Panc1 (cell line): Measurements from ENCODE around the gene VWF. TPM values are rescaled to one million over a fixed set of nuclear protein-coding genes. Genes with fewer than 3 reads are reported as not detected.

Source experiments
- ATAC-seq: fragments of 200-7000 bp; cut with Tn5 transposase; 2 replicates; pipeline ENCODE4 v1.9.1; 2020; ENCODE audit warnings: mild to moderate bottlenecking, moderate library complexity
- BruUV-seq: library from RNA; stranded (reverse); fragments of 400-500 nt; replicated peaks from 2 replicates; lab custom pipeline; 2021; lab: Mats Ljungman, UMichigan
- CTCF ChIA-PET: fragments of 300-600 bp; sonication (Branson Sonifier 250); formaldehyde crosslinking; loops from one replicate; lab custom pipeline; 2022; ENCODE audit warnings: antibody characterized with exemption; lab: Charles Lee
- POLR2A ChIA-PET: fragments of 300-600 bp; sonication (Branson Sonifier 250); formaldehyde crosslinking; loops from one replicate; lab custom pipeline; 2022; ENCODE audit warnings: antibody characterized with exemption; lab: Charles Lee
- DNase-seq: peaks from one replicate; pipeline ENCODE4 v3.0.0-alpha.2; 2010; ENCODE audit warnings: low read depth, low spot score
- H3K27ac ChIP-seq: 2 replicates; pipeline ENCODE4 v1.5.1; 2011; ENCODE audit warnings: mild to moderate bottlenecking, low read length, inconsistent platforms
- H3K27me3 ChIP-seq: fragments of 200-500 bp; sonication (Bioruptor generic); 2 replicates; pipeline ENCODE4 v1.6.0; 2014; ENCODE audit warnings: low read length, inconsistent platforms; ENCODE audit not compliant: control insufficient read depth, insufficient read depth
- H3K36me3 ChIP-seq: fragments of 200-500 bp; sonication (Bioruptor generic); 2 replicates; pipeline ENCODE4 v1.5.1; 2014; ENCODE audit warnings: inconsistent platforms, mild to moderate bottlenecking, low read length, moderate library complexity; ENCODE audit not compliant: control insufficient read depth, insufficient read depth
- H3K4me1 ChIP-seq: 2 replicates; pipeline ENCODE4 v1.5.1; 2011; ENCODE audit warnings: inconsistent platforms, mild to moderate bottlenecking, low read length, moderate library complexity; ENCODE audit not compliant: control insufficient read depth, insufficient read depth
- H3K4me3 ChIP-seq, 2 experiments: 2 replicates each; pipeline ENCODE4 v1.5.1; 2011 to 2012; ENCODE audit warnings: low read depth in 2 of 2, low read length in 2 of 2, mild to moderate bottlenecking in 2 of 2, inconsistent platforms in 1 of 2, moderate library complexity in 1 of 2
- H3K9me3 ChIP-seq: fragments of 200-500 bp; sonication (Bioruptor generic); 2 replicates; pipeline ENCODE4 v1.5.1; 2014; ENCODE audit warnings: low read depth, mild to moderate bottlenecking, inconsistent platforms, low read length, moderate library complexity; ENCODE audit not compliant: control insufficient read depth, insufficient read depth
- POLR2AphosphoS5 ChIP-seq: IDR thresholded peaks from 2 replicates; pipeline ENCODE4 v1.6.1; 2012; ENCODE audit warnings: mild to moderate bottlenecking, low read depth, low read length, moderate library complexity
- SIN3A ChIP-seq: IDR thresholded peaks from 2 replicates; pipeline ENCODE4 v1.6.1; 2012; ENCODE audit warnings: low read depth, mild to moderate bottlenecking, low read length, moderate library complexity, borderline replicate concordance; ENCODE audit not compliant: insufficient read depth
- TCF7L2 ChIP-seq: IDR thresholded peaks from 2 replicates; pipeline ENCODE4 v1.6.1; 2011; ENCODE audit warnings: mild to moderate bottlenecking, low read depth, low read length, inconsistent platforms
- in situ Hi-C: cut with HindIII; loops from 2 replicates; pipeline ENCODE4 v1.10.0; 2016; ENCODE audit warnings: low sequenced_read_pairs, low pct_unique_long_range_greater_than_20kb
- intact Hi-C: fragments of 100-400 bp; cut with micrococcal nuclease; formaldehyde crosslinking; loops from one replicate; pipeline ENCODE4 v1.10.0; 2022; ENCODE audit not compliant: unreplicated experiment
- total RNA-seq: library from RNA; stranded (reverse); gene quantifications from one replicate; pipeline ENCODE4 v1.2.1, GENCODE V29; 2021; ENCODE audit not compliant: unreplicated experiment
- TF ChIP-seq, protein P1 (sequence below), 2 experiments: IDR thresholded peaks; 2 replicates each; pipeline ENCODE4 v1.6.1; 2011 to 2012; ENCODE audit warnings: low read depth in 2 of 2, control low read depth in 1 of 2, low read length in 1 of 2, mild to moderate bottlenecking in 1 of 2, moderate library complexity in 1 of 2; ENCODE audit not compliant: insufficient read depth in 1 of 2
- TF ChIP-seq, protein P2 (sequence below): fragments of 450-650 bp; IDR thresholded peaks from 2 replicates; pipeline ENCODE4 v1.5.1; 2017; ENCODE audit warnings: mild to moderate bottlenecking

Gene VWF
- total RNA-seq, 1 experiment from 2014 or later, result 0.31 TPM

DNA sequence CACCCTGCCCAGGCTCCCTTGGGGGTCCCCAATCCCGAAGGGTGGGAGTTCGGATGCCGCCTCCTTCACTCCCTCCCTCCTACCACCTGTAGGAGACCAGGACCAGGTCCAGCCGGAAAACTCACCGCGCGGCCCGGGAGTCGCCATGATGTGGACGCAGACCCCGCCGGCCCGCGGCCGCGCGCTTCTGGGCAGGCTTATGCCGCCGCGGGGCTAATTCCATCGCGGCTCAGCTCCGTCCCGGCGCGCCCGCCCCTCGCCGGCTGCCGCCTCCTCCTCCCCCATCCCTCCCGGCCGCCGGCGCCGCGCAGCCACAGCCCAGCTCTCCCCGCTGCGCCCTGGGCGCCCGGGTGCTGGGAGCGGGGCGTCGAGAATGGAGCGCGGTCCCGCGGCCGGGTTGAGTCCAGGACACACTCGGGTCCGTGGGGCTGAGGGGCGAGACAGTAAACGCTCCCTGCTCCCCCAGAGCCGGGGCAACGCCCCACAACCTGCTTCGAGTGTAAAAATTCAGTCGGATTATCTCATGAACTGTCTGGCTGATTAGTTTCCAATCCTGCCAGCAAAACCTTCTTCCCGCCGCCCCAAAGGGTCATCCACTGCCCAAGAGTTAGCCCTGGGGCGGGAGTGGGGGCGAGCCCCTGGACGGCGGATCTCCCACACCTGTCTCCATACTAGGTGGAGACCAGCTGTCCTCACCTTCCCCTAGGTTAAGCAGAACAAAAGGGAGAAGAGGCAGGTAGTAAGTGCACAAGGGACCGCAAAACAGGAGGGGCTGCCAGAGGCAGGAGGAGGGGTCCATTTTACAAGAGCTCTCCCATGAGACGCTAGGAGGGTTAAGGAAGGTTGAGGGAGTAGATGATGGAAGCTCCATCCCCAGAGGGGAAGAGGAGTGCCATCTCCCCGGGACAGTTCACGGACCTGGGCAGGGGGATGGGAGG lies 179.1 kb downstream of the VWF start, which contains the start of gene ANO2:
Gene ANO2, minus strand, starts transcription at position 189 of the 938 bp plus-strand sequence. Its CDS starts 42 bp downstream, at position 147.
- DNase-seq, result no peak

DNA sequence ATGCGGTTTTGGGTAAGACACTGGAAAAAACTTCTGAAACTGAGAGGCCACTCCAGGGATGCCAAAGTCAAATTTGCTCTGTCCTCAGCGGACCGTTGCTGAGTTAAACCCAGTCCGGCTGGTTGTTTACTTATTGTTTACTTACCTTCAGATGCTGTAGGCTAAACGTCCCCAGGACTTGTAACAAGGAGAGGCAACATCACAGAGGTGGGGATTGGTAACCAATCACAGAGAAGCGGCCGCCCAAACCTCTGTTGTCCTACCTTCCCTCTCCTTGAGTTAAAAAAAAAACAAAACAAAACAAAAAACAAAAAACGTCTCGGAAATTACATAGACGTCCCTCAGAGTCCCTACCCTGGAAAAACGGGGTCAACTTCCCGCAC lies 179.8 kb downstream of the VWF start:
- in situ Hi-C loops, result no loop called here
- Histone ChIP-seq H3K27ac (no peak overlapping the region), H3K9me3 (no peaks in the 10 kb centered on the region), H3K36me3 (no peaks in the 10 kb centered on the region), H3K4me3 (no peak overlapping the region), H3K27me3 (peaks cover 6% of the 10 kb centered on the region; the same call in 1 of the 2 replicates), H3K4me1 (no peaks in the 10 kb centered on the region)
- ATAC-seq, result no peak
- BruUV-seq, result no TSS peak
- intact Hi-C loops, result no loop called here
- ChIA-PET CTCF (no interaction called here), POLR2A (no interaction called here)
- no peak for TF ChIP-seq POLR2AphosphoS5
- no peak for TF ChIP-seq SIN3A
- TF ChIP-seq TCF7L2, result no peak
- TF ChIP-seq, protein P1, sequence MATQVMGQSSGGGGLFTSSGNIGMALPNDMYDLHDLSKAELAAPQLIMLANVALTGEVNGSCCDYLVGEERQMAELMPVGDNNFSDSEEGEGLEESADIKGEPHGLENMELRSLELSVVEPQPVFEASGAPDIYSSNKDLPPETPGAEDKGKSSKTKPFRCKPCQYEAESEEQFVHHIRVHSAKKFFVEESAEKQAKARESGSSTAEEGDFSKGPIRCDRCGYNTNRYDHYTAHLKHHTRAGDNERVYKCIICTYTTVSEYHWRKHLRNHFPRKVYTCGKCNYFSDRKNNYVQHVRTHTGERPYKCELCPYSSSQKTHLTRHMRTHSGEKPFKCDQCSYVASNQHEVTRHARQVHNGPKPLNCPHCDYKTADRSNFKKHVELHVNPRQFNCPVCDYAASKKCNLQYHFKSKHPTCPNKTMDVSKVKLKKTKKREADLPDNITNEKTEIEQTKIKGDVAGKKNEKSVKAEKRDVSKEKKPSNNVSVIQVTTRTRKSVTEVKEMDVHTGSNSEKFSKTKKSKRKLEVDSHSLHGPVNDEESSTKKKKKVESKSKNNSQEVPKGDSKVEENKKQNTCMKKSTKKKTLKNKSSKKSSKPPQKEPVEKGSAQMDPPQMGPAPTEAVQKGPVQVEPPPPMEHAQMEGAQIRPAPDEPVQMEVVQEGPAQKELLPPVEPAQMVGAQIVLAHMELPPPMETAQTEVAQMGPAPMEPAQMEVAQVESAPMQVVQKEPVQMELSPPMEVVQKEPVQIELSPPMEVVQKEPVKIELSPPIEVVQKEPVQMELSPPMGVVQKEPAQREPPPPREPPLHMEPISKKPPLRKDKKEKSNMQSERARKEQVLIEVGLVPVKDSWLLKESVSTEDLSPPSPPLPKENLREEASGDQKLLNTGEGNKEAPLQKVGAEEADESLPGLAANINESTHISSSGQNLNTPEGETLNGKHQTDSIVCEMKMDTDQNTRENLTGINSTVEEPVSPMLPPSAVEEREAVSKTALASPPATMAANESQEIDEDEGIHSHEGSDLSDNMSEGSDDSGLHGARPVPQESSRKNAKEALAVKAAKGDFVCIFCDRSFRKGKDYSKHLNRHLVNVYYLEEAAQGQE (IDR thresholded peaks at IDR 0.05; ENCODE audit: insufficient read depth in 1 of 2, low read depth in 2 of 2, low read length in 1 of 2), result no peak
- TF ChIP-seq, protein P2, sequence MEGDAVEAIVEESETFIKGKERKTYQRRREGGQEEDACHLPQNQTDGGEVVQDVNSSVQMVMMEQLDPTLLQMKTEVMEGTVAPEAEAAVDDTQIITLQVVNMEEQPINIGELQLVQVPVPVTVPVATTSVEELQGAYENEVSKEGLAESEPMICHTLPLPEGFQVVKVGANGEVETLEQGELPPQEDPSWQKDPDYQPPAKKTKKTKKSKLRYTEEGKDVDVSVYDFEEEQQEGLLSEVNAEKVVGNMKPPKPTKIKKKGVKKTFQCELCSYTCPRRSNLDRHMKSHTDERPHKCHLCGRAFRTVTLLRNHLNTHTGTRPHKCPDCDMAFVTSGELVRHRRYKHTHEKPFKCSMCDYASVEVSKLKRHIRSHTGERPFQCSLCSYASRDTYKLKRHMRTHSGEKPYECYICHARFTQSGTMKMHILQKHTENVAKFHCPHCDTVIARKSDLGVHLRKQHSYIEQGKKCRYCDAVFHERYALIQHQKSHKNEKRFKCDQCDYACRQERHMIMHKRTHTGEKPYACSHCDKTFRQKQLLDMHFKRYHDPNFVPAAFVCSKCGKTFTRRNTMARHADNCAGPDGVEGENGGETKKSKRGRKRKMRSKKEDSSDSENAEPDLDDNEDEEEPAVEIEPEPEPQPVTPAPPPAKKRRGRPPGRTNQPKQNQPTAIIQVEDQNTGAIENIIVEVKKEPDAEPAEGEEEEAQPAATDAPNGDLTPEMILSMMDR, result no peak
- no peak for DNase-seq

More for the DNA sequence above, 179.1 kb downstream of the VWF start, which contains the start of gene ANO2:
- Histone ChIP-seq H3K27me3 (peaks cover 6% of the 10 kb centered on the region; the same call in 1 of the 2 replicates), H3K36me3 (no peaks in the 10 kb centered on the region), H3K4me3 (no peak within 1 kb of the TSS), H3K4me1 (no peaks in the 10 kb centered on the region), H3K27ac (no peak within 1 kb of the TSS), H3K9me3 (no peaks in the 10 kb centered on the region)
- intact Hi-C loops, result no loop called here
- no peak for TF ChIP-seq TCF7L2
- TF ChIP-seq, protein P2, result no peak
- TF ChIP-seq, protein P1 (IDR thresholded peaks at IDR 0.05; ENCODE audit: insufficient read depth in 1 of 2, low read depth in 2 of 2, low read length in 1 of 2), result no peak
- no peak for TF ChIP-seq SIN3A
- TF ChIP-seq POLR2AphosphoS5, result no peak
- POLR2A ChIA-PET, result no interaction called here
- in situ Hi-C loops, result no loop called here
- ATAC-seq, result no peak
- no TSS peak for BruUV-seq
- CTCF ChIA-PET, result no interaction called here
